HG03457 (cell line): ENCODE data around the gene RABL6.
A peak's percentile ranks its signal among the peaks of the same experiment; 100 is the strongest.

ENCODE experiments used
- ATAC-seq: cut with Tn5 transposase; IDR thresholded peaks from one replicate; pipeline ENCODE4 v1.9.1; 2021; ENCODE audit warnings: moderate number of reproducible peaks; ENCODE audit not compliant: unreplicated experiment

RABL6 gene

GRCh38 chr9:136844761-136845464 lies 37.2 kb downstream of the RABL6 start:
- no peak for ATAC-seq

GRCh38 chr9:136845465-136846260 lies 37.9 kb downstream of the RABL6 start:
- ATAC-seq: no peak

DNA sequence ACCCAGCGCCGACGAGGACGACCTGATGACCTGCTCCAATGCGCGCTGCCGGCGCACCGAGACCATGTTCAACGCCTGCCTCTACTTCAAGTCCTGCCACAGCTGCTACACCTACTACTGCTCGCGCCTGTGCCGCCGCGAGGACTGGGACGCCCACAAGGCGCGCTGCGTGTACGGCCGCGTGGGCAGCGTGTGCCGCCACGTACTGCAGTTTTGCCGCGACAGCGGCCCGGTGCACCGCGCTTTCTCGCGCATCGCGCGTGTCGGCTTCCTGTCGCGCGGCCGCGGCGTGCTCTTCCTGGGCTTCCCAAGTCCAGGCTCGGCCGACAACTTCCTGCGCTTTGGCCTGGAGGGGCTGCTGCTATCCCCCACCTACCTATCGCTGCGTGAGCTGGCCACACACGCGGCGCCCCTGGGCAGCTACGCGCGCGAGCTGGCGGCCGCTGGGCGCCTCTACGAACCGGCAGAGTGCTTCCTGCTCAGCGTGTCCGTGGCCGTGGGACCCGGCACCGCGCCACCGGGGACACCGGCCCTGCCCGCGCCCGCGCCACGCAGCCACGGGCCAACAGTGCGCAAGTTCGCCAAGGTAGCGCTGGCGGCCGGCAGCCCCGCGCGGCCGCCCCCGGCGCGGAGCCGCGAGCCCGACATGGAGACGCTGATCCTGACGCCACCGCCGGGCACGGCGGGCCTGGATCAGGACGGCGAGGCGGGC lies 38.8 kb downstream of the RABL6 start:
- no peak for ATAC-seq

DNA sequence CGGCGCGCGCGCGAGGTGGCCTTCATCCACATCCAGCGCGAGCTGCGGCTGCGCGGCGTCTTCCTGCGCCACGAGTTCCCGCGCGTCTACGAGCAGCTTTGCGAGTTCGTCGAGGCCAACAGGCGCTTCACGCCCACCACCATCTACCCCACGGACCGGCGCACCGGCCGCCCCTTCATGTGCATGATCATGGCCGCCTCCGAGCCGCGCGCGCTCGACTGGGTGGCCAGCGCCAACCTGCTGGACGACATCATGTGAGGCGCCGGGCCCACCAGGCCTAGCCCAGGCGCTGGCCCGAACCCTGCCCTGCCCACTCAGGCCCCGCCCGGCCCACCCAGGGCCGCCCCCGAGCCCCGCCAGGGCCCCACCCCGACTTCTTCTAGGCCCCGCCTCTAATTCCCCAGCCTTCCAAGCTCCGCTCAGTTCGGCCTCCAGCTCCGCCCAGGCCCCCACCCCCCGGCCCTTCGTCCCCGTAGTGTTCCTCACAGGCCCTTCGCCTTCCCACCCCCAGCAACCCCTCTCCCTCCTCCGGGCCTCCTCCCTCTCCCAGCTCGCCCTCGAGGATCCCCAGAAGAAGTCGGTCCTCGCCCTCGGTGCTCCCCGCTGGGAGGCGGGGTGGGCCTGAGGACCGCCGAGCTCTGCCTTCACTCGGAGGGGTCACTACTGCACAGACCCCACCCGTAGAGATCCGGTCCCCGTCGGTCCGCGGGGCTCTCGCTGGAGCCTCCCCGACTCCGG lies 39.5 kb downstream of the RABL6 start:
- no peak for ATAC-seq

DNA sequence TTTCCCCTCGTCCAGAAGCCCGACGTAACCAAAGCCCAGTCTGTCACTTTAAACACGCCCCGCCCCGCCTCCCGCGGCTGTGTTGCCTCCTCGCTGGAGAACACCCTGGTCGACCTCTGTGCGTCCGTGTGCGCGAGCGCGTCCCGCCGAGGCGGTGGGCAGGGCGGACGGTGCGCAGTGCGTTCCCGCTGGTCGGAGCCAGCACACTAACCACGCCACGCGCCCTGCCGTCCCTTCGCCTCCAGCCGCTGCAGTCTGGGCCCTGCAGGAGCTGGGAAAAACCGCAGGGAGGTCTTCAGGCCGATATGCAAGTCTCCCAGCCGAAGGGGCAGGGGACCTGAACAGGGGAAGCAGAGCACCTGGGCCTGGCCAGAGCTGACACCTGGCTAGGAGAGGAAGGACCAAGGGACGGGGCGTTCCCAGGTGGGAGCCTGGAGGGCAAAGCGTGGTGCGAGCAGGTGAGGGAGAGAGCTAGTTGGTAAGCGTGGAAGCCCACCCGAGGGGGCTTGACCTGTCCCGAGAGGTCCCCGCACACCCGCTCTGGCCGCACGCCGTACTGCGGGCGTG lies 40.2 kb downstream of the RABL6 start:
- no peak for ATAC-seq

DNA sequence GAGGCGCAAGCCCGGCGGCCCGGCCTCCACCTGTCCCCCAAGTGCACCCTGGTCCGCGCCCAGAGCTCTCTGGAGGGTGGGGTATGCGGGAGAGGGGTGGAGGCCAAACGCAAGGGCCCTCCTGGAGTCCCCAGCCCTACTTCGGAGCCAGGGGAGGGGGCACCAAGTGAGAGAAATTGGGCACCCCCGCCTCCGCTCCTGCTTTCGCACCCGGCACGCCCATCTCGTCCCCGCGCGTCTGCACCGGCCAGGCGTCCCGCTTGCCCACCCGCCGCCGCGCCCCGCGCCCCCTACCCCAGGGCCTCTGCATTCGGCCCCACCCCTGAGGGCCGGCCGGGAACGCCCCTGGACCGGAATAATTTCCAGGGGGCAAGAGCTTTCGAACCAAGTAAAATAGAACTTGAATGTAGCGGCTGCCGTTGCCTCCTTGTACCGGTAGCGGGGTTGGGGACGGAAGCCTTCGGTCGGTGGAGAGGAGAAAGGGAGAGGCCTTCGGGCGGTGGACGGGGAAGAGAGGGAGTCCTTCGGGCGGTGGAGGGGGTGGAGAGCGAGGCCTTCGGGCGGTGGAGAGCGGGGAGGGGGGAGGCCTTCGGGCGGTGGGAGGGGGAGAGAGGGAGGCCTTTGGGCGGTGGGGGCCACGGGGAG lies 40.8 kb downstream of the RABL6 start:
- ATAC-seq: no peak

DNA sequence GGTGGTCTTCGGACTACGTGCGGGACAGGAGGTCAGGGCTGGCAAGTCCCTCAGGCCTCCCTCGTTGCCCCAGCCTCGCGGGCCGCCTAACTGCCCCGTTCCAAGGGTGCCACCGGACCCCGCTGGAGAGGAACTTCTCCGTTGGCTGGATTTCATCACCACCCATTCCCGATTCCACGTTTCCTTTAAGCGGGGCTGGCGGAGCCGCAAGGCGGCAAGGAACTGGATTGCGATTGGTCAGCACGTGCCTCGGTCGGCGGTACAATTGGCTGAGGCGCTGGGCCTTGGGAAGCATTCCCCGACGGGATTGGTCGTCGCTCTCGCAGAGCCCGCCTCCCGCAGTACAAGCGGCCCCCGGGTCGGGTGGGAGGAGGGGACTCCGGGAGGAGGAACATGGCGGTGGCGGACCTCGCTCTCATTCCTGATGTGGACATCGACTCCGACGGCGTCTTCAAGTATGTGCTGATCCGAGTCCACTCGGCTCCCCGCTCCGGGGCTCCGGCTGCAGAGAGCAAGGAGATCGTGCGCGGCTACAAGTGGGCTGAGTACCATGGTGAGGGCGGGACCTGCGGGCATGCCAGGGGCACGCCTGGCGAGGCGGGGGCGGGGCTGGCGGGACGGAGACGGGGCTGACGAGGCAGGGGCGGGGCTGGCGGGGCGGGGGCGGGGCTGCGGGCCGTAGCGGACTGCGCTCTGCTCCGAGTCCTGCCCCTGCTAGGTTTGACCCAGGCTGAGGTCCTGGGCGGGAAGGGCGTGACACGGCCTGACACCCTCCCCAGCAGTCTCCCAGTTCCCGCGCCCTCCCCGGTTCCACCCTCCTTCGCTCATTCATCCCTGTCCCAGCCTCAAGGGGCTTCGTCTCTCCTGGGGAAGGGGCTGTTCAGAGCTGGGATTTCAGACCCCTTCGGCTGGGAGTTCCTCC lies 41.6 kb downstream of the RABL6 start, which contains the start of gene PHPT1:
Gene PHPT1, plus strand, starts transcription at position 372 of the 922 bp plus-strand sequence. Its CDS starts 22 bp downstream, at position 394.
- ATAC-seq: peak; percentile 61

DNA sequence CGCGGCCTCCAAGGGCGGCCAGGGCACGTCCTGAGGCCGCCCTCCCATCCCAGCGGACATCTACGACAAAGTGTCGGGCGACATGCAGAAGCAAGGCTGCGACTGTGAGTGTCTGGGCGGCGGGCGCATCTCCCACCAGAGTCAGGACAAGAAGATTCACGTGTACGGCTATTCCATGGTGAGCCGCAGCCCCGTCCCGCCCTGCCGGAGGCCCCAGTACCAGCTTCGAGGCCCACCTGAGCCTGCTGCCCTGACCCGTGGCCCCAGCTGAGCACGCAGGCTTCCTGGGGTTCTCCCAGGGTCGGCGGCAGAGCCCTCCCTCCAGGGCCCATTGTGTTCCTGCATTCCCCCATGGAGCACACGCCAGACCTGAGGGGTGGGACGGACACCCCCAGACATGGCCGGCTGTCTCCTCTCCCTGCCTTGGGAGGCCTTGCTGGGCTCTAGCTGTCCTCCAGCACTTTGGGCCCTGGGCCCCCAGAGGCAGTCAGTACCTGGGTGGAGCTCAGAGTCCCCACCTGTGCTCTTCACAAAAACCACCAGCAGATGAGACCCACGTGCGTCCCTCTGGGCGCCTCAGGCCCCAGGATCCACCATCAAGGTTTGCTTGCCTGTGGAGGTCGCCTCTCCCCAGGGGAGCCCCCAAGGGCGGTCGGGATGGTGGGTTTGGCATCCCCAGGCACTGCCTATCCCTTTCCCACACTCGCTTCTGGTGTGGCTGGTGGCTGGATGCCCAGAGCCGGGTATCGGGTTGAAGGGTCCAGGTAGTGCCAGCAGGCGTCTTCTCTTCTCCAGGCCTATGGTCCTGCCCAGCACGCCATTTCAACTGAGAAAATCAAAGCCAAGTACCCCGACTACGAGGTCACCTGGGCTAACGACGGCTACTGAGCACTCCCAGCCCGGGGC lies 42.5 kb downstream of the RABL6 start:
- no peak for ATAC-seq

DNA sequence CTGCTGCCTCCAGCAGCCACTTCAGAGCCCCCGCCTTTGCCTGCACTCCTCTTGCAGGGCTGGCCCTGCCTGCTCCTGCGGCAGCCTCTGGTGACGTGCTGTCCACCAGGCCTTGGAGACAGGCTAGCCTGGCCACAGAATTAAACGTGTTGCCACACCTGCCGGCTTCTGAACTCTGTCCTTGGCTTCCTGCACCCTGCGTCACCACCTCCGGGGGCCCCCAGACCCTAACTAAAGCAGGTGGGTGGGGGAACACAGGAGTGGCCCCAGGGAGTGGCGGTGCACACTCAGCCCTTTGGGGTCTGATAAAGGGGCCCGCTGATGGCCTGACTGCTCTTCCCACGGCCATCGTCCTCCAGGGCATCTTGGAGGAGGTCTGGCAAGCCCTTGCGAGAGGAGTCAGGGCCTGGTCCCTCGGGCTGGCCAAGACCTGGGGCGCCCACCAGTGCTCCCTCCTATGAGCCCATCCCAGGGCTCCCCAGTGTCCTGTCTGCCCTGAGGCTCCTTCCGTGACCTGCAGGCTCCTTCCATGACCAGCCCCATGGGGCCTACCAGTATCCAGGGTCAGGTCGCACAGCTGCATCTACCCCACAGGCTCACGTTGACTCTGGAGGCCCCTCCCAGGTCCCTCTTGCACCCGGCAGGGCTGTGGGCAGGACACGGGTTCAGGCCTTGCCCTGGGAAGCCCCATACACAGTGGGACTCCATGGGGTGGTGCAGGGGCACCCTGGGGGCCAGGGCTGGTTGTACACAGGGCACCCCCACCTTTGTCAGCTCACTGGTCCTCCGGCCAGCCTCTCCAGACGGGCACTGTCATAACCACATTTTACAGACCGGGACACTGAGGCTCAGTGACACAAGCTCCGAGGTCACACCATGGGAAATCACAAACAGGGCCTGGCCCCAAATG lies 43.4 kb downstream of the RABL6 start:
- no peak for ATAC-seq

DNA sequence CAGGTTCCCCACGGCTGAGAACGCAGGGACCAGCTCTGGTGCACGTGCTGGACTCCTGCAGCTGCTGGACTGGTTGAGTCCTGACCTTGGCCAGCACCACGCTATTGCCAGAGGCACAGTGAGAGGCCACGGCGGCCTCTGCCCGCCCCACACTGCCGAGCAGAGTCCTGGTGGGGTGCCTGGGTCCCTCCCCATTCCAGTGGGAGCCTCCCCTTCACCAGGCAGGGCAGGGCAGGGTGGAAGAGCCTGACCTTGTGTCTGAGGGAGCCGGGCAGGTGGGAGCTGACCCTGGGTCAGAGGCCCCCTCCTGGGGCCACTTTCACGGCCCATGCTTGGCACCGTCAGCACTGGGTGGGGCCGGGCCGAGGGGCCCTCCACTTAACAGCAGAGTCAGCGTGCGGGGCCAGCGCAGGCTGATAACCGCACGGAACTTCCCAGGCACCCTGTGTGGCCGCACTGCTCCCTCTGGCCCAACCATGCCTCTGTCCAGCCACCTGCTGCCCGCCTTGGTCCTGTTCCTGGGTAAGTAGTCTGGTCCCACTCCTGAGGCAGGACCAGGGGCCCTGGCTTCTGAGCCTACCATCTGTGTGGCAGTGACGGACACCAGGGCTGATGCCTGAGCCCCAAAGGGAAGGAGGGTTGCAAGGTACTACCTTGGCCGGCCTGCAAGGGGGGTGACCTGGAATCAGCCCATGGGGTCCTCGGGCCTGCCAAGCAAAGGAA lies 44.4 kb downstream of the RABL6 start, which contains the start of gene MAMDC4:
Gene MAMDC4, plus strand, starts transcription at position 406 of the 723 bp plus-strand sequence. Its CDS starts 71 bp downstream, at position 477.
- no peak for ATAC-seq

DNA sequence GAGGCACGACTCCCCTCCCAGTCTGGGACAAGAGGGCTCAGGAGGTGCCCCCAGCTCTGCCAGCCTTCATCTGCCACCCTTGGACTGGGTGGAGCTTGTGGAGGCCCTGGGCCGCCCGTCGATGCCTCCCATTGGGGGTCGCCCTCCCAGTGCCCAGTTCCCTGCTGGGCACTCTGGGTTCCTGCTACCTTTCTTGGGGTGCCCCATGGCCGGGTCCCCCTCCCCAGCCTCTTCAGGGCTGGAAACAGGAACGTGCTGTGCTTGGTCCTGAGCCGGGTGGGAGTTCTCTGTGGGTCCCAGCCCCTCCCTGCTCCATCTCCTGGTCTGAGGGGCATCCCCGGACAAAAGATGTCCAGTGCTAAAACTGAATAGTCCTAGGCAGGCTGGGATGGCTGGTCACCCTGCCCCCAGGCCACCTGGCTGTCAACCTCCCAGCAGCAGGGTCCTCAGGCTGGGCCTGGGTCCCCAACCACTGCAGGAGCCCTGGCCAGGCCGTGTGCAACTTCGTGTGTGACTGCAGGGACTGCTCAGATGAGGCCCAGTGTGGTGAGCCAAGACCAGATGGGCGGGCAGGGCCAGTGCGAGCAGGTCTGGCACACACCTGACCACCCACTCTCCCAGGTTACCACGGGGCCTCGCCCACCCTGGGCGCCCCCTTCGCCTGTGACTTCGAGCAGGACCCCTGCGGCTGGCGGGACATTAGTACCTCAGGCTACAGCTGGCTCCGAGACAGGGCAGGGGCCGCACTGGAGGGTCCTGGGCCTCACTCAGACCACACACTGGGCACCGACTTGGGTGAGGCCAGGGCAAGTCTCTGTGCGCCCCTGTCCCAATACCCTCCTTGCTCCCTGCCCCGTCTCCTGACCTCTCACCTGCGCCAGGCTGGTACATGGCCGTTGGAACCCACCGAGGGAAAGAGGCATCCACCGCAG lies 45.2 kb downstream of the RABL6 start:
- ATAC-seq: no peak

- ATAC-seq: no peak
Measured at GRCh38 chr9:136853596-136854112, 45.9 kb downstream of the RABL6 start.

DNA sequence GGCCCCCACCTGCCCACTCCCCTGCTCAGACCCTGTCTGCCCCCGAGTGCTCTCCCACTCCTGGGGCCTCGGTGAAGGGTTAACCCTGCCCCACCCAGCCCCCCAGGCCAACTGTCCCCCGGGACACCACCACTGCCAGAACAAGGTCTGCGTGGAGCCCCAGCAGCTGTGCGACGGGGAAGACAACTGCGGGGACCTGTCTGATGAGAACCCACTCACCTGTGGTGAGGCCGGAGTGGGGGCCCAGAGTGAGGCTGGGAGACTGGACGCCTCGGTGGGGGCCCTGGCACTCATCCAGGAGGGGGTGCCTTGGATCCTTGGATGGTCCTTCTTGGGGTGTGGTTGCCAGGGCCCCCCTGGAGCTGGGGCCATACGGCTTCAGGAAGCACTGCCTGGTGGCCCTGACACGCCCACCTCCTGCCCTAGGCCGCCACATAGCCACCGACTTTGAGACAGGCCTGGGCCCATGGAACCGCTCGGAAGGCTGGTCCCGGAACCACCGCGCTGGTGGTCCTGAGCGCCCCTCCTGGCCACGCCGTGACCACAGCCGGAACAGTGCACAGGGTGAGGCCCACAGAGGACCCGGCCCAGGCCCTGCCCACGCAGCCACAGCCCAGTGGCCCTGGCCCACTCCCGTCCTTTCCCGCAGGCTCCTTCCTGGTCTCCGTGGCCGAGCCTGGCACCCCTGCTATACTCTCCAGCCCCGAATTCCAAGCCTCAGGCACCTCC lies 46.5 kb downstream of the RABL6 start:
- ATAC-seq: no peak

DNA sequence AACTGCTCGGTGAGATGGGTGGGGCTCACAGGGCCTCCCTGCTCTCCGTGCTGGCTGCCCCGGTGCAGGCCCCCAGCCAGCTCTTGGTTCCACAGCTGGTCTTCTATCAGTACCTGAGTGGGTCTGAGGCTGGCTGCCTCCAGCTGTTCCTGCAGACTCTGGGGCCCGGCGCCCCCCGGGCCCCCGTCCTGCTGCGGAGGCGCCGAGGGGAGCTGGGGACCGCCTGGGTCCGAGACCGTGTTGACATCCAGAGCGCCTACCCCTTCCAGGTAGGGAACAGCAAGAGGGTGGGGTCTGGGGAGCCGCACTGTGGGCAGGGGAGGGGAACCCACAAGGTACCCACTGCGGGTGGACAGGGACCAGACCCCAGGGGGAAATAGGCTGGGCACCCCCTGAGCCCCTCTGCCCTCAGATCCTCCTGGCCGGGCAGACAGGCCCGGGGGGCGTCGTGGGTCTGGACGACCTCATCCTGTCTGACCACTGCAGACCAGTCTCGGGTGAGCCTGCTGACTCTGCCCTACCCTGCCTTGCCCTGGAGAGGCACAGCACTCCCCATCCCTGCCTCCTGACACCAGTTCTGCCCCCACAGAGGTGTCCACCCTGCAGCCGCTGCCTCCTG lies 47.2 kb downstream of the RABL6 start:
- ATAC-seq: no peak
